SK-N-SH treated with all-trans-retinoic acid at 6 μM for 48 hours (cell line): ENCODE measurements around the gene RGL3.

Experiments
- ATAC-seq: fragments of 200-7000 bp; cut with Tn5 transposase; 3 replicates; pipeline ENCODE4 v1.9.1; 2020; ENCODE audit warnings: mild to moderate bottlenecking, moderate library complexity
- ARNTL ChIP-seq: fragments of 450-650 bp; formaldehyde crosslinking; IDR thresholded peaks from 2 replicates; pipeline ENCODE4 v1.5.0; 2020; ENCODE audit warnings: low read depth, mild to moderate bottlenecking, moderate library complexity, borderline replicate concordance
- BACH2 ChIP-seq: fragments of 250-450 bp; sonication (Bioruptor Pico); IDR thresholded peaks from 2 replicates; pipeline ENCODE4 v1.9.0; 2021; ENCODE audit warnings: mild to moderate bottlenecking, borderline replicate concordance
- CSDC2 ChIP-seq: fragments of 250-450 bp; sonication (Bioruptor Pico); IDR thresholded peaks from 2 replicates; pipeline ENCODE4 v1.5.0; 2020; ENCODE audit warnings: mild to moderate bottlenecking, moderate library complexity
- ESRRG ChIP-seq: fragments of 250-450 bp; sonication (Bioruptor Pico); IDR thresholded peaks from 2 replicates; pipeline ENCODE4 v1.6.1; 2021; ENCODE audit warnings: mild to moderate bottlenecking
- GLIS3 ChIP-seq: fragments of 250-450 bp; sonication (Bioruptor Pico); IDR thresholded peaks from 2 replicates; pipeline ENCODE4 v1.5.0; 2020; ENCODE audit warnings: mild to moderate bottlenecking, moderate library complexity
- ISL1 ChIP-seq: fragments of 250-450 bp; sonication (Bioruptor Pico); IDR thresholded peaks from 2 replicates; pipeline ENCODE4 v2.1.2; 2022; ENCODE audit warnings: mild to moderate bottlenecking, moderate library complexity
- OSR1 ChIP-seq: fragments of 250-450 bp; sonication (Bioruptor Pico); IDR thresholded peaks from 2 replicates; pipeline ENCODE4 v1.8.0; 2022; ENCODE audit warnings: moderate library complexity, mild to moderate bottlenecking, inconsistent platforms
- PATZ1 ChIP-seq: fragments of 250-450 bp; sonication (Bioruptor Pico); IDR thresholded peaks from 2 replicates; pipeline ENCODE4 v1.8.0; 2020; ENCODE audit warnings: mild to moderate bottlenecking, moderate library complexity, borderline replicate concordance
- PPARA ChIP-seq: fragments of 250-450 bp; sonication (Bioruptor Pico); IDR thresholded peaks from 2 replicates; pipeline ENCODE4 v1.5.0; 2020; ENCODE audit warnings: mild to moderate bottlenecking, borderline replicate concordance
- SNAI2 ChIP-seq: fragments of 250-450 bp; sonication (Bioruptor Pico); IDR thresholded peaks from 2 replicates; pipeline ENCODE4 v1.5.0; 2020; ENCODE audit warnings: mild to moderate bottlenecking, moderate library complexity
- TCF4 ChIP-seq: fragments of 250-450 bp; sonication (Bioruptor Pico); IDR thresholded peaks from 2 replicates; pipeline ENCODE4 v1.8.0; 2021; ENCODE audit warnings: mild to moderate bottlenecking, moderate library complexity, borderline replicate concordance
- TOX ChIP-seq: fragments of 250-450 bp; sonication (Bioruptor Pico); IDR thresholded peaks from 2 replicates; pipeline ENCODE4 v1.8.0; 2021; ENCODE audit warnings: mild to moderate bottlenecking, moderate library complexity, borderline replicate concordance
- ZC3H10 ChIP-seq: fragments of 250-450 bp; sonication (Bioruptor Pico); IDR thresholded peaks from 2 replicates; pipeline ENCODE4 v1.5.1; 2021; ENCODE audit warnings: mild to moderate bottlenecking, moderate library complexity
- ZFP3 ChIP-seq: fragments of 250-450 bp; sonication (Bioruptor Pico); IDR thresholded peaks from 2 replicates; pipeline ENCODE4 v1.5.0; 2020; ENCODE audit warnings: mild to moderate bottlenecking, moderate library complexity
- ZNF565 ChIP-seq: fragments of 450-650 bp; formaldehyde crosslinking; conservative IDR thresholded peaks from 2 replicates; pipeline ENCODE4 v1.5.0; 2020; ENCODE audit warnings: low read depth, mild to moderate bottlenecking, moderate library complexity
- ZNF70 ChIP-seq: fragments of 450-650 bp; formaldehyde crosslinking; IDR thresholded peaks from 2 replicates; pipeline ENCODE4 v1.5.0; 2020; ENCODE audit warnings: mild to moderate bottlenecking, moderate library complexity
- ZNF8 ChIP-seq: fragments of 450-650 bp; formaldehyde crosslinking; IDR thresholded peaks from 2 replicates; pipeline ENCODE4 v1.5.0; 2020; ENCODE audit warnings: mild to moderate bottlenecking, moderate library complexity
- TF ChIP-seq, protein P1 (sequence below): fragments of 250-450 bp; sonication (Bioruptor Pico); IDR thresholded peaks from 2 replicates; pipeline ENCODE4 v1.5.1; 2021; ENCODE audit warnings: mild to moderate bottlenecking, moderate library complexity
- TF ChIP-seq, protein P2 (sequence below): fragments of 250-450 bp; sonication (Bioruptor Pico); IDR thresholded peaks from 2 replicates; pipeline ENCODE4 v1.8.0; 2021; ENCODE audit warnings: low read depth, mild to moderate bottlenecking, moderate library complexity, borderline replicate concordance
- TF ChIP-seq, protein P3 (sequence below): fragments of 250-450 bp; sonication (Bioruptor Pico); IDR thresholded peaks from 2 replicates; pipeline ENCODE4 v1.5.0; 2020; ENCODE audit warnings: mild to moderate bottlenecking, moderate library complexity

The RGL3 gene

DNA sequence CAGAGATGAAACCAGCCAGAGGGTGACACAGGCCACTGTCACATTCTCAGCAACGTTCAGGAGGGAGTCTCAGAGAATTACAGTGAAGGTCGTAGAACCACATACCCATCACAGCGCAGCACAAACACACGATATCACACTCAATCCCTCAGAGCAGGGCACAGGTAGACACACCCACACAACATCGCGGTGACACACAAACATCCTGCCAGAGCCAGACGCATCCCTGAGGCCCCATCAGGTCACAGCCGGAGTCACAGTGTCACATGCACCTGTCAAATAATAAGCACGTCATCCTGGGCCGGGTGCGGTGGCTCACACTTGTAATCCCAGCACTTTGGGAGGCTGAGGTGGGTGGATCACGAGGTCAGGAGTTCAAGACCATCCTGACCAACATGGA is 44.3 kb upstream of the RGL3 start:
- TF ChIP-seq, protein P1, sequence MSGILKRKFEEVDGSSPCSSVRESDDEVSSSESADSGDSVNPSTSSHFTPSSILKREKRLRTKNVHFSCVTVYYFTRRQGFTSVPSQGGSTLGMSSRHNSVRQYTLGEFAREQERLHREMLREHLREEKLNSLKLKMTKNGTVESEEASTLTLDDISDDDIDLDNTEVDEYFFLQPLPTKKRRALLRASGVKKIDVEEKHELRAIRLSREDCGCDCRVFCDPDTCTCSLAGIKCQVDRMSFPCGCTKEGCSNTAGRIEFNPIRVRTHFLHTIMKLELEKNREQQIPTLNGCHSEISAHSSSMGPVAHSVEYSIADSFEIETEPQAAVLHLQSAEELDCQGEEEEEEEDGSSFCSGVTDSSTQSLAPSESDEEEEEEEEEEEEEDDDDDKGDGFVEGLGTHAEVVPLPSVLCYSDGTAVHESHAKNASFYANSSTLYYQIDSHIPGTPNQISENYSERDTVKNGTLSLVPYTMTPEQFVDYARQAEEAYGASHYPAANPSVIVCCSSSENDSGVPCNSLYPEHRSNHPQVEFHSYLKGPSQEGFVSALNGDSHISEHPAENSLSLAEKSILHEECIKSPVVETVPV = no peak
- no peak for TF ChIP-seq ISL1
- TF ChIP-seq ZNF565 (CRISPR knock-in tag) = no peak
- no peak for TF ChIP-seq SNAI2 (CRISPR knock-in tag)
- TF ChIP-seq ARNTL (CRISPR knock-in tag) = no peak
- TF ChIP-seq, protein P2, sequence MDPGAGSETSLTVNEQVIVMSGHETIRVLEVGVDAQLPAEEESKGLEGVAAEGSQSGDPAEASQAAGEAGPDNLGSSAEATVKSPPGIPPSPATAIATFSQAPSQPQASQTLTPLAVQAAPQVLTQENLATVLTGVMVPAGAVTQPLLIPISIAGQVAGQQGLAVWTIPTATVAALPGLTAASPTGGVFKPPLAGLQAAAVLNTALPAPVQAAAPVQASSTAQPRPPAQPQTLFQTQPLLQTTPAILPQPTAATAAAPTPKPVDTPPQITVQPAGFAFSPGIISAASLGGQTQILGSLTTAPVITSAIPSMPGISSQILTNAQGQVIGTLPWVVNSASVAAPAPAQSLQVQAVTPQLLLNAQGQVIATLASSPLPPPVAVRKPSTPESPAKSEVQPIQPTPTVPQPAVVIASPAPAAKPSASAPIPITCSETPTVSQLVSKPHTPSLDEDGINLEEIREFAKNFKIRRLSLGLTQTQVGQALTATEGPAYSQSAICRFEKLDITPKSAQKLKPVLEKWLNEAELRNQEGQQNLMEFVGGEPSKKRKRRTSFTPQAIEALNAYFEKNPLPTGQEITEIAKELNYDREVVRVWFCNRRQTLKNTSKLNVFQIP (CRISPR knock-in tag) = no peak
- no peak for TF ChIP-seq ZNF70 (CRISPR knock-in tag)
- no peak for TF ChIP-seq PATZ1 (CRISPR knock-in tag)
- no peak for TF ChIP-seq PPARA (CRISPR knock-in tag)
- no peak for TF ChIP-seq ESRRG (CRISPR knock-in tag)
- TF ChIP-seq ZC3H10 (CRISPR knock-in tag) = no peak
- ATAC-seq = no peak

- TF ChIP-seq ESRRG (CRISPR knock-in tag) (no peak), ZFP3 (CRISPR knock-in tag) (no peak), ZNF565 (CRISPR knock-in tag) (no peak), ARNTL (CRISPR knock-in tag) (no peak), BACH2 (CRISPR knock-in tag) (no peak), ISL1 (no peak), PATZ1 (CRISPR knock-in tag) (no peak), CSDC2 (CRISPR knock-in tag) (no peak), OSR1 (no peak), ZNF70 (CRISPR knock-in tag) (no peak), ZNF8 (no peak), ZC3H10 (CRISPR knock-in tag) (no peak), GLIS3 (CRISPR knock-in tag) (no peak)
- TF ChIP-seq, protein P1 = no peak
- TF ChIP-seq, protein P3, sequence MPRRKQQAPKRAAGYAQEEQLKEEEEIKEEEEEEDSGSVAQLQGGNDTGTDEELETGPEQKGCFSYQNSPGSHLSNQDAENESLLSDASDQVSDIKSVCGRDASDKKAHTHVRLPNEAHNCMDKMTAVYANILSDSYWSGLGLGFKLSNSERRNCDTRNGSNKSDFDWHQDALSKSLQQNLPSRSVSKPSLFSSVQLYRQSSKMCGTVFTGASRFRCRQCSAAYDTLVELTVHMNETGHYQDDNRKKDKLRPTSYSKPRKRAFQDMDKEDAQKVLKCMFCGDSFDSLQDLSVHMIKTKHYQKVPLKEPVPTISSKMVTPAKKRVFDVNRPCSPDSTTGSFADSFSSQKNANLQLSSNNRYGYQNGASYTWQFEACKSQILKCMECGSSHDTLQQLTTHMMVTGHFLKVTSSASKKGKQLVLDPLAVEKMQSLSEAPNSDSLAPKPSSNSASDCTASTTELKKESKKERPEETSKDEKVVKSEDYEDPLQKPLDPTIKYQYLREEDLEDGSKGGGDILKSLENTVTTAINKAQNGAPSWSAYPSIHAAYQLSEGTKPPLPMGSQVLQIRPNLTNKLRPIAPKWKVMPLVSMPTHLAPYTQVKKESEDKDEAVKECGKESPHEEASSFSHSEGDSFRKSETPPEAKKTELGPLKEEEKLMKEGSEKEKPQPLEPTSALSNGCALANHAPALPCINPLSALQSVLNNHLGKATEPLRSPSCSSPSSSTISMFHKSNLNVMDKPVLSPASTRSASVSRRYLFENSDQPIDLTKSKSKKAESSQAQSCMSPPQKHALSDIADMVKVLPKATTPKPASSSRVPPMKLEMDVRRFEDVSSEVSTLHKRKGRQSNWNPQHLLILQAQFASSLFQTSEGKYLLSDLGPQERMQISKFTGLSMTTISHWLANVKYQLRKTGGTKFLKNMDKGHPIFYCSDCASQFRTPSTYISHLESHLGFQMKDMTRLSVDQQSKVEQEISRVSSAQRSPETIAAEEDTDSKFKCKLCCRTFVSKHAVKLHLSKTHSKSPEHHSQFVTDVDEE (CRISPR knock-in tag) = no peak
- no peak for ATAC-seq
Observed at GRCh38 chr19:11461453-11461852, 42.3 kb upstream of the RGL3 start.

DNA sequence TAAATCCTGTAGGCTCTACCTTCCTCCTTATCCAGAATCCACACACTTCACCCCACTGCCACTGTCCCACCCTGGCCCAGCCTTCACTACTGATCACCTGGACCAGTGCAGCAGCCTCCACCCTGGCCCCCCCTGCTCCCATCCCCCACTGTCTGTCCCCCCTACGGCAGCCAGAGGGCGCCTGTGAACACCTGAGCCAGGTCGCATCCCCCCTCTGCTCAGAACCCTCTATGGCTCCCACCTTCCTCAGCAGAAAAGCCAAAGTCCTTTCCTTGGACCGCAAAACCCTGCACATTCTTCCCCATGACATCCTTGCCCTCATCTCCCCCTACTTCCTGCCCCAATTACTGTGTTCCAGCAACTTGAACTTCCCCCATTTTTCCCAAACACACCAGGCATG is 41.1 kb upstream of the RGL3 start:
- ATAC-seq = no peak
- no peak for TF ChIP-seq ZFP3 (CRISPR knock-in tag)
- TF ChIP-seq ZNF565 (CRISPR knock-in tag) = no peak
- TF ChIP-seq PPARA (CRISPR knock-in tag) = no peak
- TF ChIP-seq TCF4 (CRISPR knock-in tag) = no peak
- no peak for TF ChIP-seq ZC3H10 (CRISPR knock-in tag)
- TF ChIP-seq ARNTL (CRISPR knock-in tag) = no peak
- TF ChIP-seq, protein P2 (CRISPR knock-in tag) = no peak
- TF ChIP-seq, protein P3 (CRISPR knock-in tag) = no peak
- TF ChIP-seq TOX (CRISPR knock-in tag) = no peak
